ENCODE data around the gene ABHD12B.

GRCh38 chr14:50822501-50823042 lies 49.3 kb upstream of the ABHD12B start:
- no peak for TF ChIP-seq CTCF (IDR thresholded peaks at IDR 0.05)
- no peak for TF ChIP-seq POLR2A (IDR thresholded peaks at IDR 0.05)
- TF ChIP-seq POLR2AphosphoS5 (IDR thresholded peaks at IDR 0.05): no peak
